ENCODE measurements around the gene MAN1B1.

- TF ChIP-seq CTCF (IDR thresholded peaks at IDR 0.05 in 2 of 3, conservative IDR thresholded peaks at IDR 0.05 in 1 of 3; ENCODE audit: borderline replicate concordance in 1 of 3, insufficient read depth in 1 of 3, low read depth in 2 of 3, low read length in 2 of 3) (no peak), POLR2AphosphoS5 (IDR thresholded peaks at IDR 0.05; ENCODE audit: low read depth, low read length) (no peak), EZH2phosphoT487 (IDR thresholded peaks at IDR 0.05; ENCODE audit: borderline replicate concordance) (no peak), FOSL1 (IDR thresholded peaks at IDR 0.05; ENCODE audit: low read depth) (no peak), EZH2 (IDR thresholded peaks at IDR 0.05) (no peak), POLR2A (IDR thresholded peaks at IDR 0.05; ENCODE audit: borderline replicate concordance, extremely low read depth, insufficient read depth, insufficient read length) (no peak)
Measured at GRCh38 chr9:137045294-137046087, 41.3 kb upstream of the MAN1B1 start.

Data from HCT116 (cell line).